GM18951 (cell line): Measurements from ENCODE around the gene ECHS1.

Experiments used
- POLR2A ChIP-seq: IDR thresholded peaks from 4 replicates; pipeline ENCODE4 v1.6.1; 2011; ENCODE audit warnings: mild to moderate bottlenecking; ENCODE audit not compliant: insufficient read length, insufficient read depth; ENCODE audit errors: extremely low read depth
- in situ Hi-C: fragments of 300-500 bp; cut with MboI; formaldehyde crosslinking; loops from one replicate; pipeline ENCODE4 v1.12.0; 2022; ENCODE audit warnings: low sequenced_read_pairs, mixed read lengths, inconsistent platforms; ENCODE audit not compliant: unreplicated experiment

The ECHS1 gene

DNA sequence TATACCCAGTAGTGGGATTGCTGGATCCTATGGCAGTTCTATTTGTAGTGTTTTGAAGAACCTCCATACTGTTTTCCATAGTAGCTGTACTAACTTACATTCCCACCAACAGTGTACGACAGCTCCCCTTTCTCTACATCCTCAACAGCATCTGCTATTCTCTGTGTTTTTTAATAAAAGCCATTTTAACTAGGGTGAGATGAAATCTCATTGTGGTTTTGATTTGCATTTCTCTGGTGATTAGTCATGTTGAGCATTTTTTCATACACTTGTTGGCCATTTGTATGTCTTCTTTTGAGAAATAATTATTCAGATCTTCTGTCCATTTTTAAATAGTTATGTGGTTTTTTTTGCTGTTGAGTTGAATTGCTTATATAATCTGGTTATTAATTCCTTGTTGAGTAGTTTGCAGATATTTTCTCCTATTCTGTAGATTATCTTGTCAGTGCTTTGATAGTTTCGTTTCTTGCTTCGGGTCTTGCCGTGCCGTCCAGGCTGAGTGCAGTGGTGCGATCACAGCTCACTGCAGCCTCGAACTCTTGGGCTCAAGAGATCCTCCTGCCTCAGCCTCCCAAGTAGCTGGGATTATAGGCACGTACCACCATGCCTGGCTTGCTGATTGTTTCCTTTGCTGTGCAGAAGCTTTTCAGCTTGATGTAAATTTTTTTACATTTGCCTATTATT lies 32.8 kb upstream of the ECHS1 start:
- in situ Hi-C loops, result no loop called here
- no peak for TF ChIP-seq POLR2A

DNA sequence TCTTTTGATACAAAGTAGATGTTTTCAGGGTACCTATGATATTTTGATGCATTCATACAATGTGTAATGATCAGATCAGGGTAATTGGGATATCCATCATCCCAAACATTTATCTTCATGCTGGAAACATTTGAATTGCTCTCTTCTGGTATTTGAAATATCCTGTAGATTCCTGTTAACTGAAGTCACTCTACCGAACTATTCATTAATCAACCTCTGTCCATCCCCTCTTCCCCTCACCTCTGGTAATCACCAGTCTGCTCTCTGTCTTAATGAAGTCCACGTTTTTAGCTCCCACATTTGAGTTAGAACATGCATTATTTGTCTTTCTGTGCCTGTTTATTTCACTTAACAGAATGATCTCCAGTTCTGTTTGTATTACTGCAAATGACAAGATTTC lies 32.1 kb upstream of the ECHS1 start:
- in situ Hi-C loops, result no loop called here
- TF ChIP-seq POLR2A, result no peak

GRCh38 chr10:133403784-133404183 lies 30.6 kb upstream of the ECHS1 start:
- no peak for TF ChIP-seq POLR2A
- in situ Hi-C loops, result no loop called here

DNA sequence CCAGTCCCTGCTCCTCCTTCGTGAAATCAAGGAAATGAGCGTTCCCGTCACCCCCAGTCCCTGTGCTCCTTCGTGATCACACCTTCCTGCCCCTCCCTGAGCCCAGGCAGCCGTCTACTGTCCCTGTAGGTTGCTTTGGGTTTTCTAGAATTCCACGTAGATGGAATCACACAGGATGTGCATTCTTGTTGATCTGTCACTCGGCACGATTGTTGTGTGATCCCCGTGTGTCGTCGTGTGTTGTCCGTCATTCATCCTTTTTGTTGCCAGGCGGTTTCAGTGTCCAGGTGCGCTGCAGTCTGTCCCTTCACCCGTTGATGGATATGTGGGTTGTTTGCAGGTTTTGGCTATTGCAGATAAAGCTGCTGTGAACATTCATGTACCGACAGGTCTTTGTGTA lies 30.2 kb upstream of the ECHS1 start:
- no peak for TF ChIP-seq POLR2A
- in situ Hi-C loops, result no loop called here

DNA sequence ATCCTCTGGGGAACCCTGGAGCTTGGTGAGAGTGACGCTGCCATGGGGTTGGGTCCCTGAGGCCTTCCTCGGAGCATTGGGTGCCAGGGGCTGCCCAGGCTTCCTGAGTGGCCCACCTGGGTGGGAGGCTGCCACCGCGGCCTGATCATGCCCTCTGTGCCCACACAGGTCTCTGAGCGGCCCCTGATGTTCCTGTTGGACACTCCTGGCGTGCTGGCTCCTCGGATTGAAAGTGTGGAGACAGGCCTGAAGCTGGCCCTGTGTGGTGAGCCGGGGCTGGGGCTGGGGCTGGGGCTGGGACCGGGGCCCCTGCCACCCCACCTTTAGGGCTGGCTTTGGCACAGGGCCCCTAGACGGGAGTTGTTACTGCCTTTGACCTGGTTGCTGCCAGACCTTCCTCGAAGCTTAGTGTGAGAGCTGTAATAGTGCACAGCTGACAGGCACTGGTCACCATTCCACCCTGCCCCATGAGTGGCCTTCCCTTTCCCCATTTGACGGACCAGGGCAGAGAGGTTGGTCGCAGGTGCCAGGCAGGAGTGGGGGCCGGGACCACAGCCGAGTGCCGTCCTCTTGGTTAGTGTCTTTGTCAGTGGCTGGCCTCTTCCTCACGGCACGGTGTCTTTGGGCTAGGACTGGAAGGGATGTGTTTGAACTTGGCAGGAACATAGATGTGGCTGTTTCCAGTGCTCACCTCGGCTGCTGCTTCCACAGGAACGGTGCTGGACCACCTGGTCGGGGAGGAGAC lies 29.0 kb upstream of the ECHS1 start:
- TF ChIP-seq POLR2A, result no peak
- in situ Hi-C loops, result no loop called here

DNA sequence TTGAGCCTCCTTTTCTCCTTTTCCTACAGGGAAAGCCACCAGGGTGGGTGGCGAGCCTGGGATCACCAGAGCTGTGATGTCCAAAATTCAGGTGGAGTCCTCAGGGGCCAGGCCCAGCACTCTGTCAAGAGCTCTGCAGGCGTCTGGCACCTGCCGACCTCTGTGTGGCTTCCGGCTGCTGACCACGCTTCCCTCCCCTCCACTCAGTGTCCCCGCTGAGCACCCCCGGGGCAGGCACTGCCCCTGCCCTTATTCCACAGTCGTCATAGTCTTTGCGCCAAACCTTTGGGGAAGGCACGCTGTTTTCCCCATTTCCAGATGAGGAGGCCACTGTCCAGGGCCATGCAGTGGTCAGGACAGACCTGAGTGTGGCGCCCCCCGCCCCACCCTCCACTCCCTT lies 28.3 kb upstream of the ECHS1 start:
- in situ Hi-C loops, result no loop called here
- no peak for TF ChIP-seq POLR2A

GRCh38 chr10:133400624-133401424 lies 27.7 kb upstream of the ECHS1 start:
- TF ChIP-seq POLR2A, result peak; percentile 26
- in situ Hi-C loops, result no loop called here

GRCh38 chr10:133399123-133399601 lies 26.0 kb upstream of the ECHS1 start:
- no peak for TF ChIP-seq POLR2A
- in situ Hi-C loops, result no loop called here

DNA sequence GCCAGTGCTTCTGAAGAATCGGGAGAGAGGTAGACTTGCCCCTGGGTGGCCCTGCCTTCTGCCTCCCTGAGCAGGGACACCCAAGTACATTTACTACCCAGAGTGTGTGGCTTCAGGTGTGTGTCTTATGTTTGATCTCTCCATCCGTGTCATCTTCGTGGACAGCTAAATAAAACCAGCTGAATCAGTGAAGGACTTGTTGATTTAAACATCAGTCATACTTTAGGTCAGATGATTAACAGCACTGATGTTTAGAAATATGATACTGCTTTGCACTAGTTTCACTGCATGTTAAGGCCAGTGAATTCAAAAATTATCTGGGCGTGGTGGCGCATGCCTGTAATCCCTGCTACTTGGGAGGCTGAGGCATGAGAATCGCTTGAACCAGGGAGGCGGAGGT lies 24.8 kb upstream of the ECHS1 start:
- TF ChIP-seq POLR2A, result no peak
- in situ Hi-C loops, result no loop called here

DNA sequence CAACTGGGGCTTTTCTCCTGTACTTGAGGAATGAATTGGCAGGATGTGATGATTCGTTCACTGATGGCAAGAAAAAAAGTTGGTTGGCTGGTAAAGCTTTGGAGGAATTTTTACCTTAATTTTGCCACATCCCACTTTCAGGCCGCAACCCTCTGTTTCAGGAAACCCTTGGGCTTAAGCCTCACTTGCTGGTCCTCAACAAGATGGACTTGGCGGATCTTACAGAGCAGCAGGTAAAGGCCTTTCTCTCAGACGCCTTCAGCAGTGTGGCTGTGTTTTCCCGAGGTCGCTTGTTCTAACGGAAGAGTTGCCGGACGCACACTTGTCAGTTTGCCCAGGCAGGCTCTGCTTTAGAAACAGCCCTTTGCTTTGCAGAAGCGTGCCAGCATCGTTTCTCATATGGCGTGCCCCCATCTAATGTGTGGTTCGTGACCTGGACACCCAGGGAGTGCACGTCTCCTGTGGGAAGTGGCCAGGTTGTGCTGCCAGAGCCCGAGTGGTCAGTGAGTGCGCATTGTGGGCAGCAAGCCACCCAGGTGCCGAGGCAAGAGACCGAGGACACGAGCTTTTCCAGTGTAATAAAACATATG lies 23.0 kb upstream of the ECHS1 start:
- TF ChIP-seq POLR2A, result no peak
- in situ Hi-C loops, result no loop called here

GRCh38 chr10:133394801-133395221 lies 21.7 kb upstream of the ECHS1 start:
- in situ Hi-C loops, result no loop called here

DNA sequence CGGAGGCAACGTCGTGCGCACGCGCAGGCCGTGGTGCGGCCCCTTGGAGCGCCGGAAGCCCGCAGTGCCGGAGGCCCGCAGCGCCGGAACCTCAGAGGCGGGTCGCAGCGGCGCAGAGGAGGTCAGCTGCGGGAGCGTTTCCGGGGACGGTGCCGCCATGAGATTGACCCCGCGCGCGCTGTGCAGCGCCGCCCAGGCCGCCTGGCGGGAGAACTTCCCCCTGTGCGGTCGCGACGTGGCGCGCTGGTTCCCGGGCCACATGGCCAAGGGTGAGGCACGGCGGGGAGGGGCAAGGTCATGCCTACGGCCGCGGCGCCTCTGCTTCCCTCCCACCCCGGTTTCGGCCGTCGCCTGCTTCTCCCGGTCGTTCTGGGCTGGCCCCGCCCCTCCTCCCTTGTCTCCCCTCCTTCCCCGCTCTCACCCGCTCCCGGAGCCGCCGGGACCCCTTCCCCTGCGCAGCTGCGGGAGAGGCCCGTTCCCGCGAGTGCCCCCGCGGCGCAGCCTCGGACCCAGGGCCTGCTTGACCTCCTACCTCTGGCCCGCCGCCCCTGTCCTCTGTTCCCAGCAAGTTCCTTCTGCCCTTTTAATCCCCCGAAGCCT lies 21.0 kb upstream of the ECHS1 start, which contains the start of gene MTG1:
Gene MTG1 (plus strand): TSS at position 94 of the 600 bp plus-strand sequence. CDS start 64 bp downstream, at position 158.
- TF ChIP-seq POLR2A, result peak; percentile 92
- in situ Hi-C loops, result no loop called here

More at GRCh38 chr10:133394801-133395221, 21.7 kb upstream of the ECHS1 start:
- TF ChIP-seq POLR2A, result no peak
